Activated CD4-positive, CD25-positive, alpha-beta regulatory T cell (primary cell): ENCODE data around the gene TOR1B.
A peak's percentile ranks its signal among the peaks of the same experiment; 100 is the strongest.
"Not testable (repeated sequence)": the region's sequence is repeated elsewhere in the genome, so short reads cannot be mapped to it uniquely, and the experiment has no call there.

Source experiments
- DNase-seq, 4 experiments: peaks; one replicate each; lab custom pipeline; 2025; lab: John Stamatoyannopoulos, UW

TOR1B gene, protein sequence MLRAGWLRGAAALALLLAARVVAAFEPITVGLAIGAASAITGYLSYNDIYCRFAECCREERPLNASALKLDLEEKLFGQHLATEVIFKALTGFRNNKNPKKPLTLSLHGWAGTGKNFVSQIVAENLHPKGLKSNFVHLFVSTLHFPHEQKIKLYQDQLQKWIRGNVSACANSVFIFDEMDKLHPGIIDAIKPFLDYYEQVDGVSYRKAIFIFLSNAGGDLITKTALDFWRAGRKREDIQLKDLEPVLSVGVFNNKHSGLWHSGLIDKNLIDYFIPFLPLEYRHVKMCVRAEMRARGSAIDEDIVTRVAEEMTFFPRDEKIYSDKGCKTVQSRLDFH

DNA sequence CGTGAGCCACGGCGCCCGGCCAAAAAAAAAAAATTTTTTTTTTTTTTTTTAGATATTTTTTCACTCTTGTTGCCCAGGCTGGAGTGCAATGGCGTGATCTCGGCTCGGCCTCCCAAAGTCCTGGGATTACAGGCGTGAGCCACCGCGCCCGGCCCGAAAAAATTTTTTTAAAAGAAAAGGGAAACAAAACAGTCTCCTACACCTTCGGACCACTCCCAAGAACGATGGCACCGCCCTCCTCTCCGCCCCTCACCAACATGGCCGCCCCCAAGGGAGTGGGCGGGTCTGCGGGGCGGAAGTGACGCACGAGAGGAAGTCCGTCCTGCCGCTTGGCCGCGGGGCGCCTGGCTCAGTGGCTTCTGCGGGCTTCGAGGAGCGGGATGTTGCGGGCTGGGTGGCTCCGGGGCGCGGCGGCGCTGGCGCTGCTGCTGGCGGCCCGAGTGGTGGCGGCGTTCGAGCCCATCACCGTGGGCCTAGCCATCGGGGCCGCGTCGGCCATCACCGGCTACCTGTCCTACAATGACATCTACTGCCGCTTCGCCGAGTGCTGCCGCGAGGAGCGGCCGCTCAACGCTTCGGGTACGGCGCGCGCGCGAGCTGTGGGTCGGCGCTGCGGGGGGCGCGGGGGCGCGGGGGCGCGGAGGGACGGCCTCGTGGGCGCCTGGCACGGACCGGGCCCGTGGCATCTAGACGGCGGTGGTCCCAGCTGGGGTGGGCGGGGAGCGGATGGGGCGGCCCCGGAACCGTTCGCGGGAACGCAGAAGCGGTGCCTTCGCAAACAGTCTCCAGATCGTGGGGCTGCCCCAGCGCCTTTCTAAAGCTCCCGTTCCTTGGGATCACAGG lies at the start of gene TOR1B:
Gene TOR1B, plus strand, starts transcription at position 352 of the 843 bp plus-strand sequence. Its CDS starts 29 bp downstream, at position 381.
- DNase-seq = peak; percentile 87 to 91 (median 89)

DNA sequence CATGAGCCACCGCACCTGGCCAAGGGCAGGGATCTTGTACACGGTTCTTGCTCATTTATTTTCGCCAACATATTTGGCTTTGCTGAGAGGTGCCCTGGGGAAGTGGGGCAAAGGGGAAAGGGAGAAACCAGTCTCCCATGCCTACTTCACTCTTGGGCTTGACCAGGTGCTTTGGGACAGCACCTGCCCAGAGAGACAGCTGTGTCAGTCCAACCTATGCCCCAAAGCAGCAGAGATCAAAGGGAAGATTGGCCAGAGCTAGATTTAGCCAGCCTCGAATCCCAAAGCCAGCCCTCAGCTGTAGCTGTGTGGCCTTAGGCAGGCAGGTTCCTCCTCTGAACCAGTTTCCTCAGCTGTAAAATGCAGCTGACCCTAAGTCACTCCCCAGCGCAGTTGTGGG lies 47.8 kb upstream of the TOR1B start:
- DNase-seq = no peak

DNA sequence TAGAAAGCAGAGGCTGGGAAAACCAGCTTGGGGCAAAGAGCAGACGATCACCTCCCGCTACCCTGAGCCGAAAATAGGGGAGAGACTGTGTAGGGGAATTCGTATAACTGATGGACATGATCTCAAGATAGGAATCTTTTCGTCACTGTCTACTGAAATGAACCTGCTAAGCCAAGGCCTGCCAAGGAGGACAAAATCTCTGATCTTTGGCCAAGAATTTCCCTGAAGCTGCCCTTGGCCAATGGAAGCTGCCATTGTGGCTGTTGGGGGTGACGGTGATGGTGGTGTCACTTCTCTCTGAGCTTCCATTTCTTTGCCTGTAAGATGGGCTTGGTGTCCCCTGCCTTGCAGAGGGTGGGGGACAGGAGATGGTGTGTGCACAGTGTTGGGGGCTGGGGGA lies 46.8 kb upstream of the TOR1B start:
- DNase-seq = no peak

DNA sequence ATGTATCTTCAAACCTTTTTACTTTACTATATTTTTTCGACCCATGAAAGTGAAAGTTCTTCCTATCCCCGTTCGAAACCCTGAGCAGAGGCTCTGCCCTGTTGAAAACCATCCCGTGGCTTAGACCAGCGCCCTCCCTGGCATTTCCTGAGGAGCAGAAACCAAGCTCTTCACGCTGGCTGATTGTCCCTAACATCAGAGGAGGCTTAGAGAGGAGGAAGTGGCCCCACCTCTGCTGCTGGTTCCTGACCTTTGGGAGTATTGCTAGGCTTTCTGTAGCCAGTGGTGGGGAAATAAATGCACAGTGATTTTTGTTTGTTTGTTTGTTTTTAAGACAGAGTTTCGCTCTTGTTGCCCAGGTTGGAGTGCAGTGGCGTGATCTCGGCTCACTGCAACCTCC lies 45.9 kb upstream of the TOR1B start:
- no peak for DNase-seq

DNA sequence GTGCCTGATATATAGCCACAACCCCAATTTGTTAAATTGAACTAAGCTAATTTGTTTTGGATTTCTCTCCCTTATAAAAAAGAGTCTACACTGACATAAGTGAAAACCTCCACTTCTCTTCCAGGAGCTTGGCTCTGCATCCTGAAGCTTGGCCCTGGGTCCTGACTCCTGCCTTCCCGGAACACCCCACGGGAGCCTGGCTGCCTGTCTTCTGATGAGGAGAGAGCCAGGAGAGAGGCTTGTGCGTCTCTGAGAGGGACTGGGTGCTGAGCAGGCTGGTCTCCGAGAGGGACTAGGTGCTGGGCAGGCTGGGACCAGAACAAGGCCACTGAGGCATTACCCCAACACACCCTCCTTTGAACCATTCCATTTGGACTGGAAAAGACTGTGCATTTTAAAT lies 43.7 kb upstream of the TOR1B start:
- DNase-seq = no peak

DNA sequence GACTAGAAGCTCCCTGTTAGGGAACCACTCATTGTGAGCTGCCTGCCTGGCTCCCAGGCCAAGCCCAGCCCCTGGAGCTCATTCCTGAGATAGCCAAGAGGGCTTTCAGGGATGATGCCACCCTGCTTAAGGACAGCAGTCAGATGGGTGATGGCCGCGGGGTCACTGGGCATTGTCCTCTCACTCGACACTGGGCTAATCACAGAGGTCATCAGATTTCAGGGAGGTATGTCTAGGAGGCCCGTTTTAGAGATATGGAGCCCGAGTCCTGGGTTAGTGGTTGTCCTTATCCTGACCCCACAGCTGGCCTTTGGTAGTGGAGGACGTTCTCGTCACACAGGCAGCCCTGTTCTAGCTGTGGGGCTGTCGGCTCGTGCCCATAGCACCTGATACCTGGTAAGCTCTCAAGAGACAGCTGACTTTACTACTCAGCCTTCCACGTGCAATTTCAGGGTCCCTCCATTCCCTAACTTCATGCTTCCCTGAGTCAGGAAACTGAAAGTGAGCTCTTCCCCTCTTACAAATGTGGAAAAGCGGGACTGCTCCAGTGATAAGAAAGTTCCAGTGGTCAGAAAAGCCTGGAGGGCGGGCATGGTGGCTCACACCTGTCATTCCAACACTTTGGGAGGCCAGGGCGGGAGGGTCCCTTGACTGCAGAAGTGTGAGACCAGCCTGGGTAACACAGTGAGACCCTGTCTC lies 43.0 kb upstream of the TOR1B start:
- DNase-seq = no peak

DNA sequence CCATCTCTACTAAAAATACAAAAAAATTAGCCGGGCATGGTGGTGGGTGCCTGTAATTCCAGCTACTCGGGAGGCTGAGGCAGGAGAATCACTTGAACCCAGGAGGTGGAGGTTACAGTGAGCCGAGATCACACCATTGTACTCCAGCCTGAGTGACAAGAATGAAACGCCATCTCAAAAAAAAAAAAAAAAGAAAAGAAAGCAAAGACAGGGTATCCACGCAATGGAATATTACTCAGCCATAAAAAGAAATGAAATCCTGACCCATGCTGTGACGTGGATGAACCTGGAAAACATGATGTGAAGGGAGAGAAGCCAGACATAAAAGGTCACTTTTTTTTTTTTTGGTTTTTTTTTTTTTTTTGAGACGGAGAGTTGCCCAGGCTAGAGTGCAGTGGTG lies 42.2 kb upstream of the TOR1B start:
- DNase-seq = not testable (repeated sequence)

DNA sequence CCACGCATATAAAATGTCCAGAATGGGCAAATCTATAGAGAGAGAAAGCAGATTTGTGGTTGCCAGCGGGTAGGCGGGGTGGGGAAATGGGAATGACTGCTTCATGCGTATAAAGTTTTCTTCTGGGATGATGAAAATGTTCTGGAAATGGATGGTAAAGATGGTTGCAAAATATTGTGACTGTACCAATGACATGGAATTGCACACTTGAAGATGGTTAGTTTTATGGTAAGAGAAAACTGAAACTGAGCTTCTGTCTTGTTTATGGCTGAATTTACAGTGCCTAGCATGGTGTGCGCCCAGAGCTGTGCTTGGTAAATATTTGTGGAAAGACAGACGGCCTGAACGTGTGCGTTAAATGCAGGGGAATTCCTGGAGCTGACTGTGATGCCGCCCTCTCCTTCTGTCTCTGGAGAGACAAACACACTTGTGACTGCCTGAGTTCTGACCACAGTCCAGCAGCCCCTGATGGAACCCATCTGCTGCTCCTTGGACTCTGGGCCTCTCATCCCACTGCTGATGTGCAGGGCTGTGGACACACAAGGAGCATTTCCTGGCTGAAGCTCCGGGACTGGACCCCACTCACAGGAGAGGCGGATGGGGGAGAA lies 41.6 kb upstream of the TOR1B start:
- no peak for DNase-seq

DNA sequence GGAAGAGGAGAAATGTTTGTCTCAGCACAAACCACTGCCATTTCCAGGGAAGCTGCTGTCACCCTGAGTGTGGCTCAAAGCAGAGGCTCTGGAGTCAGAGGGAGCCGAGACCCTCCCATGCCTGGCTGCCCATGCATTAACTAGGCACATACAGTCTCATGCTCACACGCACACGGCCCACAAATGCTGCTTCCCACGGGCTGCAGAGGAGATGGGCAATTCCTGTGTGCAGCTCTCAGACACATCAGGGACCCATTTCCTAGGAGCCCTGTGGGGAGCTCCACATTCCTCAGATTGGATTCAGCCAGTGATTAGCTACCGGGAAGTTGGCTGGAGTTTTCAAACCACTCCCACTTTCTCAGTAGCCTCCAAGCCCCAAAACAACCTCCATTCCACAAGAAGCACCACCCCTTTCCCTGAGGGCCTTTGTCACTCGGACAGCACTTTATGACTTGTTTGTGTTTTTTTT lies 41.0 kb upstream of the TOR1B start:
- DNase-seq = no peak

DNA sequence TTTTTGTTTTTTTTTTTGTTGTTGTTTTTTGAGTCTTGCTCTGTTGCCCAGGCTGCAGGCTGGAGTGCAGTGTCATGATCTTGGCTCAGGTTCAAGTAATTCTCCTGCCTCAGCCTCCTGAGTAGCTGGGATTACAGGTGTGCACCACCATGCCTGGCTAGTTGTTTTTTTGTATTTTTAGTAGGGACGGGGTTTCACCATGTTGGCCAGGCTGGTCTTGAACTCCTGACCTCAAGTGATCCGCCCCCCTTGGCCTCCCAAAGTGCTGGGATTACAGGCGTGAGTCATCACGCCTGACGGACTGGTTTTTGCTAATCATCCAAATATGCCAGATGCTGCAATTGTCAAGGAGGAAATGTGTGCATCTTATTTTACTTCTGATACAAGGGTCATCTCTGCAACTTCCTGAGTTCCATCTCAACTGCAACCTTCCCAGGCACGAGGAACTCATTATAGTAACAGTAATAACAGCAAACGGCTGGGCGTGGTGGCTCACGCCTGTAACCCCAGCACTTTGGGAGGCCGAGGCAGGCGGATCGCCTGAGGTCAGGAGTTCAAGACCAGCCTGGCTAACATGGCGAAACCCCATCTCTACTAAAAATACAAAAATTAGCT lies 40.5 kb upstream of the TOR1B start:
- not testable (repeated sequence) for DNase-seq

DNA sequence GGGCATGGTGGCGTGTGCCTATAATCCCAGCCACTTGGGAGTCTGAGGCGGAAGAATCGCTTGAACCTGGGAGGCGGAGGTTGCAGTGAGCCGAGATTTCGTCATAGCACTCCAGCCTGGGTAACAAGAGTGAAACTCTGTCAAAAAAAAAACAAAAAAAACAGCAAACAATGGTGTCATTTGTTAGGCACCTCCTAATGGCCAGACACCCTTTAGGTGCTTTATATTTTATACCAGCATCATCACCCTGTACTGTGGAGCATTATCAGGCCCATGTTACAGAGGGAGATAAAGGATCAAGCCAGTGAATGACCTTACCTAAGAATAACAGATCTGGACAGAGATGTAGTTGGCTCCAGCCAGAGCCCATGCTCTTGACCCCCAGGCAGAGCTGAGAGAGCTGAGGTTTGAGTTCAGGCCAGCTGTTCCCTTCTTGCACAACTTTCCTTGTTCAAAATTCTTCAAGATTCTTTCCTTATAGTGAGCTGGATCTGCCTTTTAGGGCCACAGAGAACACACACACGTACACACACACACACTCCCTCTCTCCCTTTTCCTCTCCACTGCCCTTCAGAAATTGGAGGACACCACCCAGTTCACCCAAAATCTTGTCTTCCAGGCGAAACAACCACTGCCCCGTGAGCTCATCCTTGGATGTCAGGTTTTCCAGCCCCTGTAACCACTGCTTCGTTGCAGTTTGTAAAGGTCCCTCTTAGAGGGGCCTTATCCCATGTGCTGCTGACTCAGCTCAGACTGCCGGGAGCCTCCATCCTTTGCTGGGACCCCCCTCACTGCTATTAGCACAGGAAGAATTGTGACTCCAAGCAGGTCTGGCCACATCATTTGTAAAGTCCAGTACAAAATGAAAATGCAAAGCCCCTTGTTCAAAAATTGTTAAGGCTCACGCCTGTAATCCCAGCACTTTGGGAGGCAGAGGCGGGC lies 39.7 kb upstream of the TOR1B start:
- no peak for DNase-seq

DNA sequence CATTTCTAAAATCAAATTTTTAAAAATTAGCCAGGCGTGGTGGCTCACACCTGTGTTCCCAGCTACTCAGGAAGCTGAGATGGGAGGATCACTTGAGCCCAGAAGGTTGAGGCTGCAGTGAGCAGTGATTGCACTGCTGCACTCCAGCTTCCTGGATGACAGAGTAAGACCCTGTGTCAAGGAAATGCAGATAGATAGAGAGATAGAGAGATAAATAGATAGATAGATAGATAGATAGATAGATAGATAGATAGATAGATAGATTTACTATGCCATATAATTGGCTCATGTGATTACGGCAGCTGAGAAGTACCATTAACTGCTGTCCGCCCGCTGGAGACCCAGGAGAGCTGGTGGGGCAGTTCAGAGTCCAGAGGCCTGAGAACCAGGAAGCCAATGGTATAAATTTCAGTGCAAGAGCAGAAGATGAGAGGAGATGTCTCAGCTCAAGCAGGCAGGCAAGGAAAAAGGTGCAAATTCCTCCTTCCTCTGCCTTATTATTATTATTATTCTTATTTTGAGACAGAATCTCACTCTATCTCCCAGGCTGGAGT lies 37.1 kb upstream of the TOR1B start:
- no peak for DNase-seq

DNA sequence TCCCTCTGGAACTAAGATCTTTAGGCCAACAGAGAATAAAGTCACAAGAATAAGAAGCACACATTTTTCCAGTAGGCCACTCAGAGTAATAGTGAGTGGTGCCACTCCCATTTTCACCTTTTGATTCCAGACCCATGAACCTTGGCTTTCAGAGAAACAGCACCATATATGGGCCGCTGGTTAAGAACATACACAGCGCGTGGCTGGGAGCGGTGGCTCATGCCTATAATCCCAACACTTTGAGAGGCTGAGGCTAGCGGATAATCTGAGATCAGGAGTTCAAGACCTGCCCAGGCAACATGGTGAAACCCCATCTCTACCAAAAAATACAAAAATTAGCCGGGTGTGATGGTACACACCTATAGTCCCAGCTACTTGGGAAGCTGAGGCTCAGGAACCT lies 34.5 kb upstream of the TOR1B start:
- DNase-seq = no peak

DNA sequence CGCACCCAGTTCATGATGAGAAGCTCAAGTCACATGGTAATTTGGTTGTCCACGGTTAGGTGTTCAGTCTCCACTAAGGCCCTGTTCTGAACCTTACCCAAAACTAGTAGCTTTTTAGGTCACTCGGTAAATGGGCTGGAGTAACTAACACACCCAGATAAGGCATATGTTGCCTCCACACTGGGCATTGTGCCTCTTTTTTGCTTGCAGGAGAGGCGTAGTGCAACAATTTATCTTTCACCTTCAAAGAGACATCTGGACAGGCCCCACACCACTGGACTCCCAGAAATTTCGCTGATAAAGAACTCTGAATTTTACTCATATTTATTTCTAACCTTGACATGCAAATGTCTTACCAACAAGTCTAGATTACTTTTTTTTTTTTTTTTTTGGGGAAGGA lies 33.3 kb upstream of the TOR1B start:
- DNase-seq = no peak

DNA sequence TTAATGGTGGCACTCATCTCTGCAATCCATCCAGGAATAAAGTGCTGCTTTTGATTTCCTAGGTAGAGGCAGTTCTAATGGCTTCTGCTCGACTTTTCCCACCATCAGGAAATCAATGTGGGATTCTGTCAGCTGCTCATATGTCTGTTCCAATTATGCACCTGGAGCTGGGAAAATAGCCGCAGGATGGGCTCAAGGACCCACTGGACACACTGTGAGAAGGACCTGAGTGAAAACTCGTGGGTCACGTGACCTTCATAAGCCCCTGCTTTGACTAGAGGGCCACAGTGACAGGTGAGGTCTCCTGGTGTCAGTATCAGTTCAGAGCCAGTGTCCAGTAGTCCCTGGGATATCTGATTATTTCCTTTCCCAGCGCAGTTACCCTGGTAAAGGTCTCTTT lies 32.2 kb upstream of the TOR1B start:
- DNase-seq = no peak

DNA sequence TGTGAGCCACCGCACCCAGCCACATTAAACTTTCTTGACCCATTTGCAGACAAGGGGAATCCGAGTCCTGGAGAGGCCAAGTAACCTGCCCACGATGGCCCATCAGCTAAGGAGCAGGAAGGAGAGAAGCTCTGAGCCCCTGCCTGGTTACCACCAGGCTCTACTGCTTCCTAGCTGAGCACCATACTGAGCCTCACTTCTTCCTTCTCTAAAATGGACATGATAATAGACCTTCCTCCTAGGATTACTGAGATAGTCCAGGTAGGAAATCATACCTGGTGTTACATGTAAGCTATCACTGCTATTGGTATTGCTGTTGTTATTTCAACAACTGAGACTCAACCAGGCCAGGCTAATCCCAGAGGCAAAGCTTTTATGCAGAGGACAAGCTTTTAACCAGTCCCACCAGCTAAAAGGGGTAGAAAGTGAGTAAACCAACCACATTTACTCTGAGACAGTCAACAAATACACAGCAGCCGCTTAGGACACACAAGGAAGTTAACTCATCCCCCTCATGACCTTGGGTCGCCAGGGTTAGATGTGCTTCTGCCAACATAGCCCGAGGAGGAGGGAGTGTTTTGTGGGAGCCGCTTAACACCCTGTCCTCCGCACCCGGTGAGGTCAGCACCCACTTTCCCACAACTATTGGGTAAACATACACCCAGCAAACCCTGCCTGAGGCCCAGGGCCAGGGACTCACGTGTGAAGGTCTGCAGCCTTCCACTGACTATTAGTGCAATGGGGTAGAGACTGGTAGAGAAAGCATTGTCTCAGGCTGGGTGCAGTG lies 29.5 kb upstream of the TOR1B start:
- DNase-seq = no peak

DNA sequence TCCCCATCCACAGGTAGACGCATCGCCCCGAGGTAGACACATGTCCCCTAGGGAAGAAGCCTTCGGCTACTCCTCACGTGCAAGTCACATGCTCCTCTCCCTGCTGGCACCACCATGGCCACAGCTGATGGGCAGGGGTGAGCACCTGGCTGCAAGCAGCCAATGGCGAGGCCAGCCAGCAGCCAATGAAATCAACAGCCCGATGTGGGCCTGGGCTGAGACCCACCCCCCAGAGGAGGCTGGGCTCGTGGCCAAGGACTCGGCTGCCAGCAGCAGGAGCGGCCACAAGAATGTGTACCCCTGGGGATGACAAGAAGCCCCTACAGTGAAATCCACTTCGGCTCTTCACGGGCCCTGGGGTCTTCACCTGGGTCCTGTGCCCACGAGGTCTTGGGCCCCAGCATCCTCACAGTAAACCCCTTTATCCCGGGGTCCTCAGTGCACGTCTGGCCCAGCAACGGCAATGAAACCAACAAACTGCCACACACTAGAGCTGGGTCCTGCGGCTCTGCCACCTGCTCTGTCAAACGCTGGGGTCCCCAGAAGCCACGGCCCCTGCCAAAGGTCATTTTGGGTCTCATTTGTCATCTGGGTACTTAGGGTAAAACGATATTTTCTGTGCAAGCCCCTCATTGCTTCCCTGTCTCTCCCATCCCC lies 28.1 kb upstream of the TOR1B start:
- no peak for DNase-seq

DNA sequence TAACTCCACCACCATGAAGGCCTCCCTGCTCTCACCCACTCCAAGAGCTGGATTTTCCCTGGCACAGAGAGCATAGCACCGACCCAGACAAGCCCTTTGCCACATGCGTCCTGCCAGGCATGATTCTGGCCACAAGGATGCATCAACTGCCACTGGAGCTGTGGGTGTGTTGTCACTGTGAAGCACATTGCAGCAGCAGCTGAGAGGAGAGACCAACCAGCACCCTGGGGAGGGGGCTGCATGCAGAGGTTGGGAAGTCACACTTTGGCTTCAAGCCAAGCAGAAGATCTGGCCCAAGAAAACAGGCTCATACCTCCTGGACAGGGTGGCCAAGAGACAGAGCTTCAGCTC lies 27.6 kb upstream of the TOR1B start:
- DNase-seq = no peak

DNA sequence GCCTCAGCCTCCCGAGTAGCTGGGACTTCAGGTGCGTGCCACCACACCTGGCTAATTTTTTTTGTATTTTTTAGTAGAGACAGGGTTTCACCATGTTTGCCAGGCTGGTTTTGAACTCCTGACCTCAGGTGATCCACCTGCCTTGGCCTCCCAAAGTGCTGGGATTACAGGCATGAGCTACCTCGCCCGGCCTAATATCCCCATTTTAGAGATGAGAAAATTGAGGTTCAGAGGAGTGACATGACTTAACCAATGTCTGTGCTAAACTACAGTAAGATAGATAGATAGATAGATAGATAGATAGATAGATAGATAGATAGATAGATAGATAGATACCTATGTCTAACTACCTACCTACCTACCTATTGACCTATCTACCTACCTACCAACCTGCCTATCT lies 26.9 kb upstream of the TOR1B start:
- DNase-seq = not testable (repeated sequence)
